Testis (tissue), 2 donors: ENCODE measurements around the gene SLC9A9.

Experiments
- CTCF ChIP-seq, 3 experiments: fragments of 450-650 bp in 2 of 3; fragments of 200-600 bp in 1 of 3; sonication (generic) in 1 of 3; IDR thresholded peaks; one replicate each; pipeline ENCODE4 v1.5.1; 2016 to 2019; ENCODE audit warnings: antibody characterized with exemption in 3 of 3, mild to moderate bottlenecking in 2 of 3, moderate library complexity in 1 of 3
- POLR2A ChIP-seq: fragments of 450-650 bp; IDR thresholded peaks from one replicate; pipeline ENCODE4 v1.6.1; 2017; ENCODE audit warnings: antibody characterized with exemption, mild to moderate bottlenecking, moderate library complexity

GRCh38 chr3:143821862-143822261 lies 26.4 kb downstream of the SLC9A9 start:
- TF ChIP-seq CTCF (IDR thresholded peaks at IDR 0.05) (no peak), POLR2A (no peak)
